DMS53 treated with DMSO at 0.1 percent for 48 hours (cell line): ENCODE data around the gene ANGEL1.

ENCODE experiments used
- DNase-seq: peaks from one replicate; lab custom pipeline; 2025; ENCODE audit not compliant: unreplicated experiment; lab: John Stamatoyannopoulos, UW

Gene ANGEL1

DNA sequence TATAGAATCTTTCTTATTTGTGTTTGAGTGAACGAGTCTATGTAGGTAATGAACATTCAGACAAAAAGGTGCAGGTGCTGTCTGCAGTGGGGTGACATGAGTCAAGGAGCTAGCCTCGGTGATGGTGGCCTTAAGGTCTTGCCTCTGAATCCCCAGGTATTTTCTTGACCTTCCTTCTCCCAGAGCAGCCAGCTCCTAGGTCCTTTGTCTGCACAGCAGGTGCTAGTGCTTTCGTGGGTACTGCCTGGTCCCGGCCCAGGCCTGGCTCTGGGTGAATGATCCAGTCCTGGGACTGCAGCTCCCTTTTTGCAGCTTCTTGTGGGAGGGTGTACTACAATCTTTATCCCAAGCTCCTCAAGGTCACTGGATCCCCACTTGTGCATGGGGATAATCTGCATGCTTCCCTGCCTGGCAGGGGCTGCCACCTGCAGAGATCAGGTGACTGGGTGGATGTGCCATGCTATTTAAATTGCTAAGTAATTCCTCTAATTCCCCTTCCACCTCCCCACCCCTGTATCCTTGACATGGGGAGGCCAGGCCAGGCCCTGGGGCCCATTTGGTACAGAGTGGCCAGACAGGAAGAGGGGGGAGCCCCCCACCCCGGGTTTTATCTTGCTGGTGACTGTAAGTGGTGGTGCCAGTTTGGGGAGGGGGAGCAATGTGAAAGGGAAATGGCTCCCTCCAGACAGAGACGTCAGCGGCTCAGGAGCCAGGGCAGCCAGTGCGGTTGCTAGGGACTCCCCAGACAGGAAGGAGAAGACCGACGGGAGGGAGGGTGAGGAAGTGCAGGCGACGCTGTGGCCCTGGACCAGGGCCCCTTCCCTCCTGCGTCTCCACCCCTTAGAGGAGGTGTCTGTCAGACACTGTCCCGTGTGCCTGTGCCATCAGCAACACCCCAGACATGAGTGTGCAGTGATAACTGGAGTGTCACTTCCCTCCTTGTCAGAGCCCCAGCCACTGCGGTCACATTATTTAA is 44.7 kb downstream of the ANGEL1 start:
- DNase-seq, result no peak

DNA sequence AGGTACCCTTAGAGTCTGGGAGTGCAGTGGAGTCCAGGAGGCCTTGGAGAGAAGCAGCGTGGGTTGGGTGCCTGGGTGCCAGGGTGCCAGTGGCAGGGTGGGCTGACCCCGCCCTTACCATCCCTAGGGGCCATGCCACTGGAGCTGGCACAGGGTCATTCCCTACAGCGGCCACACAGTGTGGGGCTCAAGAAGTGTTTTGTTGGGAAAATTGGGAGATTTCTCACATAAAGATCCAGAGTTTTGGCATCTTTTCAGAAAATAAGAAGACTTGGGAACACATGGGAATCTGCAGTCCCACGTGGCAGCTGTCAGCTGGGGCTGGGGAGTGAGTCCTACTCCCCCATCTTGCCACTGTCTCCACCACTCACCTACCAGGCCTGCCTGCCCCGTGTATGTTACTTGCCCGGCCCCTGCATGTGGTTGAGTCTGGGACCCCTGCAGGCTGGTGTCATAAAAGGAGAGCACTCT is 47.2 kb downstream of the ANGEL1 start:
- no peak for DNase-seq

DNA sequence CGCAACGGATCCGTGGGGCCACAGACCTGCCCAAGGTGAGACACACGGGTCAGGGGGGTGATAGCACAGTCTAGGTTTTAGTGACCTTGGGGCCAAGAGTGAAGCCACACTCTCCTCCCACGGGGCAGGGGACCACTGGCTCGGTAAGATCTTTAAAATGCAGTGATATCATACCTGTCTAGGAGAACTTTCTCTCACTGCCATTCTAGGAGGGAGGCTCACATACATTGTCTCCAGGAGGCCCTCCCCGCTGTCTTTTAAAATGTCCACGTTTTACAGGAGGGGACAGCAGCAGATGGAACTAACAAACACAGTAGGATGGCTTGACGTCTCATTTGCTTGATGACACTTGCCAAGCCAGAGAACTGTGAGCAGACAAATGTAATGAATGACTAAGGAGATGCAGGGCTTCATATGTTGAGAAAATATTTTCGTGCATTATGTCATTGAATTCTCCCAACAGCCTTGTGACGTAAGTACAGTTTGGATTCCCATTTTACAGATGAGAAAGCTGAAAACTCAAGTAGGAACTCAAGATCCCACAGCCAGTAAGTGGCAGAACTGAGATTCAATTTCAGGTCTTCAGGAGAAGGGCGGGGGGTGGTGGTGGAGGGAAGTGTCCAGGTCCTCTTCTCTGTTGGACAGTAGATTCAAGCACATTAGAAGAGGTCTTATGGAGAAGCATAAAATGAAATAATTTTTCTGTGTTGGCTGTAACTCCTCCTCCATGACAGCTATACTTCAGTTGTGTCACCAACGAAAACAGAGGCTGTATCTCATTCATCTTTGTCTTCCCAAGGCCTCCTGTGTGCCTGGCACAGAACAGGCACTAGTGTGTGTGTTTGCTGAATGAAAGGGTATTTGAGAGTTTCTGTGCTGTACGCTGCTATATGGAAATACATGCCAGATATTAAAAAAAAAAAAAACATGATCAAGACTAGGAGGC is 49.3 kb downstream of the ANGEL1 start:
- DNase-seq, result no peak

DNA sequence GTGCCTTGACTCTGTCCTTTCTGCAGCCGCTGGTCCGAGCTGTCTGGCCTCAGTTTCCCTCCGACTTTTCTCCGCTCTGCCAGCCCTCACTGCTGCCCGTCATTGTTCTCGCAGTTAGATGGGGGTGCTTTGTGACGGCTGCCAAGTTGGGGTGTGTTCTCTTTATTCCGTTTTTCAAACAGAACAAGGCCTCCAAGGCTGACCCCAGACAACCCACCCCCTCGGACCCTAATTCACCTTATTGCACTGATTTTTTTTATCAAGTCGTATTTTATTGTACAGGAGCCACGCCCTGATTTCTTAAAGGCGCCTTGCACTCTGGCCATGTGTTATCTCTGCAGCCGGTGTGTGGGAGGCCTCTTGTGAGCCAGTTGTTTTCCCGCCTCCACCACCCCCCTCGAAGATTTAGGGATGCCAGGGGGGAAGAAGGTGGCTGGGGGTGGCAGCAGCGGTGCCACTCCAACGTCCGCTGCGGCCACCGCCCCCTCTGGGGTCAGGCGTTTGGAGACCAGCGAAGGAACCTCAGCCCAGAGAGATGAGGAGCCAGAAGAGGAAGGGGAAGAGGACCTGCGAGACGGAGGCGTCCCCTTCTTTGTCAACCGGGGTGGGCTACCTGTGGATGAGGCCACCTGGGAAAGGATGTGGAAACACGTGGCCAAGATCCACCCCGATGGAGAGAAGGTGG is 50.1 kb downstream of the ANGEL1 start:
- DNase-seq, result no peak

DNA sequence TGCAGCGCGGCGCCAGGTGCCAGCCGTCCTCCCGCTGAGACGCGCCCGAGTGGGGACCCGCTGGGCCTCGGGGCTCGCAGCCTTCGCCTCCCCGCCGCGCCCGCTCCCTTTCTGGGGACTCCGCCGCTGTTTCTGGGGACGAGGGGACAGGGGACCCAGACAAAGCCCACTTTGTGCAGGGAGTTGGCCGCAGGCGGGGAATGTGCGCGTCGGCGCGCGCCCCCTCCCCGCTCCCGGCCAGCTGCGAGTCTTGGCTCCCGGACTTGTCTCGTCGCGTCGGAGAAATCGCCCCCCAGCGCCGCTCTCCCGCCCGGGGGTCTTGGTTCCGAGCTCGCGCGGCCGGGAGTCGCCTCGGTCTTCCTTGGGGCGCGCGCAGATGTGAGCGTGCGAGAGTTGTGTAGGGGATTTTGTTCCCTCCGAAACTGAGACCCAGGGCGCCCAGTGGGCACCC is 50.7 kb downstream of the ANGEL1 start:
- no peak for DNase-seq

DNA sequence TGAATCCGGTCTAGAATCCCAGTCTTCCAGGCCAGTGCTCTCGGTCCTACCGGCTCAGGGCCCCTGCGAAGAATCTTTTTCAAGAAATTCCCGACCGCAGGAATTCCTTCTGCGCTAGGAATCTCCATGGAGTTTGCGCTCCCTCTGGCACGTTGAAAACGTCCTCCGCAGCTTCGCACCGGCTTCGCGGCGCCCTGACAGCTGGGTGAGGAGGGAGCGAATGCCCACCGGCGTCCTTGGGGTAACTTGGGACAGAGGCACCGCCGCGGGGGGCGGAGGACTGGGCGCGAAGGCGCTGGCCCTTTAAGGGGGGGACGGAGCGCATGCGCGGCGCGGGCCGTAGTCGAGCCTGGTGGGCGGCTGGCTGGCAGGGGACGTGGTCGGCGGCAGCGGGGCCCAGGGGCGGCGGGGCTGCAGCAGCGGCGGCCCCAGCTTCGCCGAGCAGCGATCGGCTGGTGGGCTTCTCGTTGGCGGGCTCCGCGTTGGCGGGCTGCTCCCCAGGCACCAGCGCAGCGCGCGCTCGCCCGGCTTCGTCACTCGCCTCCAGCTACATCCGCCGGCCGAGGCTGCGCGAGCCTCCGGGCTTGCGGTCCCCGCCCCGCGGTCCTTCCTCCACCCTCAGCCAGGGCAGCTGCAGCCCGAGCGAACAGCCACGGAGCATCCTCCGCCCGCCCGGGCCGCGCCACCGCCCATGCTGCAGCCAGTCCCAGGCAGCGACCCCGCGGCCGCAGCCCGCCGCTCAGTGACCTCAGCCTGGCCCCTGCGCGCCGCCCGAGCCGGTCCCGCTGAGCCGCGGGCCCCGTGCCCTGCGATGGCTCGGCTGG is 51.3 kb downstream of the ANGEL1 start, which contains the start of gene VASH1:
TSS of gene VASH1 (plus strand) at position 333 of the 824 bp plus-strand sequence. CDS start 1,354 bp downstream, outside the sequence.
- DNase-seq, result peak; percentile 32

DNA sequence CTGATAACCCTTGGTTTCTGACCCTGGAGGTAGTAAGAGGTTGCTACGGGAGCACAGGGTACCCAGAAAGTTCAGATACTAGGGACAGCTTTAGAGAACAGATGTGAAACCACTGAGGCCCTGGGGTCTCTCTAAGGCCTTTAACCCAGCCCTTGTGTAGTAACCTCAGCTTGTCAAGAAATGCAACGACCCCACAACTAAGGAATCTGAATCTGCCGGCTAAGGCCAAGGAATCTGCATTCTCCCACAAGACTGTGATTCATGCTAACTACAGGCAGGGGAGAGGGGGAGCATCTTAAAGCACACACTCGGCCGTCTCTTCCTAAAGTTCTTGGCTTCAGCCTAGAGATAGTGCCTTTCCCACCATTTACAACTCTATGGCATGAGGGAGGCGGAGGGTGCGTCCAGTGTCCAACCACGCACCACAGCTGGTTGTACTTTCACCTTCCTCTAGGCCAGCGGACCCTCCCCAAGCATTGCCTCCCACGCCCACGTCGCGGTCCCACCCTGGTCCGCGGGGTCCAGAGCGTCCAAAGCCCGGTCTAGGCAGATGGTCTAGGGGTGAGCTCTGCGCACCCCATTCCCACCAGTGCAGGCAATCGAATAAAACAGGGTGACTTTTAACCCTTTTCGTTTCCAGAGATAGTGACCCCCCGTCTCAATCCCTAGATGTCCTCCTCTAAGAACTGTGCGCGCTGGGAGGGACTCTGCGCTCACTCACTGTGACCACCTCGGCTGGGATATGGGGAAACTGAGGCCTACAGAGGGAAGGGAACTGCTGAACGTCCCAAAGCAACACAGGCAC is 52.1 kb downstream of the ANGEL1 start:
- no peak for DNase-seq

DNA sequence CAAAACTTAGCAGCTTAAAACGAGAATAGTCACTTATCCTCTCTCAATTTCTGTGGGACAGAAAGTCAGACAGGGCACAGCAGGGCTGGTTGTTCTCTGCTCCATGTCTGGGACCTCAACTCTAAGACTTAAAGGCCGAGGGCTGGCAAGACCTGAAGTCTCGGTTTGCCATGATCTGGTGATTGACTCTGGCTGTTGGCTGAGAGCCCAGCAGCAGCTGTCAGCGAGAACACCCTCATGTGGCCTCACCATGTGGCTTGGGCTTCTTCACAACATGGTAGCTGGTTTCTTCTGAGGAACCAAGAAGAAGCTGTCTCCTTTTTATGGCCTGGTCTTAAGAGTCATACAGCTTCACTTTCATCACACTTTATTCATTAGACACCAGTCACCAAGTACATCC is 53.1 kb downstream of the ANGEL1 start:
- DNase-seq, result no peak

DNA sequence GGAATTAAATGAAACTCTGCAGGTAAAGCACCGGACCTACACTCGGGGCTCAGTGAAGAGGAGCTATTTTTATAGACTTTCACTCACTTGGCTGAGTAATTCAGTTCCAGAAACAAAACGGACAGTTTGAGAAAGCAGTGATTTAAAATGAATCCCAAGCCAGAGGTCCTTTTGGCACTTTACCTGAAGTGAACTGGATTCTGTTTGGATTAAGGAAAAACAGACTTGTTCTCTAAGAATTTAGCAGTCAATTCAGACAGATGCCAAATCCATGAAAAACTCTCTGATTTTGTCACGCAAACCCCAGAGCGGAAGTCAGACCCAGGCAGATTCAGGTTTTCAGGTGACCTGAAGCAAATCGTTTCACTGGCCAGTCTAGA is 56.3 kb downstream of the ANGEL1 start:
- DNase-seq, result no peak

DNA sequence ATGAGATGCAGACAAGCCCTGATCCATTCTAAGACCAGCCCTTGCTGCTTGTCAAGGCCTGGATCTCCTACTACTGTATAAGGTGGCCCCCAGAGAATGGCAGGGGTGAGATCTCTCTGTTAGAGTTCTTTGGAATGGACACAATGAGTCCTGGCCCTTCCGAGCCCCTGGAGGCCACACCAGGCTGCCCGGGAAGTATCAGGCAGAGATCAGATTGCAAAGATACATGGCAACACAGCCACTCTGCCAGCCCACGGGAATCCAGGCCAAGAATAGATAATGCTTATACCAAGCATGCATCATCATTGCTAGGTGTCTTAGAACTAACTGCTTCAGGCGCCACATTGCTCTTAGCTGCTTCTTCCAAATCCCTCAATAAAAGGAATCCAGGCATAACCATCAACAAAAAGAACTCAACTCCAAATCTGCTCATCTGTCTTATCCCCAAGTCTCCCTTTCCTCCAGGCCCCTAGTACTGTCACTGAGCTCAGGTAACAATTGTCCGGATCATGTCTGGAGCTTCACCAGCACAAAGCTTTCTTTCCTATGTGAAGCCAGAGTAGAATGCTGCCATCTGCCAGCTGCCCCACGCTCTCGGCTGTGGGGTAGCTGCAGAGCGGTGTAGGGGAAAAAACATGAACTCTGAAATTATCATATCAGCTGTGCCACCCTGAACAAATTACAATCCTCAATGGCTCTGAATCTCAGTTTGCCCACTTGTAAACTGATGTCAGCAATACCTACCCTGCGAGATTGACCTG is 56.9 kb downstream of the ANGEL1 start:
- DNase-seq, result no peak

DNA sequence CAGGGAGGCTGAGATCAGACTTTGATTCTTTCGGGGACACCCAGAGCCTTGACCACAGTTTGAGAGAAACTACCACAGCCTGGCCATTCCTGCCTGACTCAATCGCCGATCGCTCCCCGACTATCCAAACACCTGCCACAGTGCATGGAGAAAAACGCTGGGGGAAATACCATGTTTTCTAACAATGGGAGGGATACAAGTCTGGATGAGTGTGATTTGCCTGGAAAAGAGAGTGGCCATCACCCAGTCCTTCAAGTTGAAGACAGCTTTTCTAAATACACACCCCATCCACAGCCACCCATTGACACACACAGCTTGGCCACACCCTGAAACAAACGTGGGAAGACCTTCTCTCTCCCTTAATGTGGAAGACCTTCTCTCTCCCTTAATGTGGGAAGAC is 58.1 kb downstream of the ANGEL1 start:
- no peak for DNase-seq

DNA sequence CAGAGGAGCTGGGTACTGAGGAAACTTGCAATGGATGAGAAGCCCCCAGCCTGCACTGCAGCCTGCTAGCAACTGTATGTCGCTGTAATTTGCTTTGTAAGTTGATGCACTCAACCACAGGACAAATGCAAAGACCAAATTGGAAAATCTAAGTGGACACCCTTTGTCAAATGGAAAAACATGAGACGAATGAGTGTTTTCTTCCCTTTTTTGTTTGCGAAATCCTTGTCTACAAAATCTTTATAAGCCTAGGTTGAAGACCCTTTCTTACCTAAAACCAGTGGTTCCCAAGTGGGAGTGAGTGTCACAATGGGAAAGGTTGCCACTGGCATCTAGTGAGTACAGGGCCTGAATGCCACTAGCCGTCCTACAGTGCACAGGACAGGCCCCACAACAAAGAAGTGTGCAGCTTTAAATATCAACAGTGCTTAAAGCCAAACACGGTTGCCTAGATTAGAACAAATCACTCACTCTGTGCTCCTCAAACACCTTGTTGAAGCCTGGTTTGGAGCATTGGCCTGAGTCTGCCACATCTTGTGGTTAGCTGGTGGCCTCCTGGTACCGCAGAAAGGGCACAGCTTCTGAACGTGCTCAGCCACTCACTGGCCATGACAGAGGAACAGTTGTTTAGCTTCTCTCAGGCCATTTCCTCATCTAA is 59.0 kb downstream of the ANGEL1 start:
- no peak for DNase-seq

DNA sequence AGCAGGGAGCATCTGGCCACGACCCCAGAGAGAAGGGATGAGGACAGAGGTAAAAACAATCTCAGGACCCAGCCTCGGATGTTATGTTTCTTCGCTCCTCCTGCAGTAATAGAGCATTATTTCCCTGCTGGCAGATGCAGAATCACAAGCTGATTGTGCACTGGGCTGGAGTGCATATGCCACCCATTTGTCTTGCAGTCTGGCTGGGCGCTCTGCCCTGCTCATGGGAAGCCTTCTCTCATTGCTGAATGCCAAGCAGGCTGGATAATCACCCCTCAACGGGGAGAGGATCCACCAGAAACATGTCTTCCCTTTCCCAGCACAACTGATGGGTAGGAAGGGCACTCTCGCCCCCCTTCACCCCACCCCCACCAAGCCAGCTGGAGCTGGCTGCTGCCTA is 59.9 kb downstream of the ANGEL1 start:
- no peak for DNase-seq

DNA sequence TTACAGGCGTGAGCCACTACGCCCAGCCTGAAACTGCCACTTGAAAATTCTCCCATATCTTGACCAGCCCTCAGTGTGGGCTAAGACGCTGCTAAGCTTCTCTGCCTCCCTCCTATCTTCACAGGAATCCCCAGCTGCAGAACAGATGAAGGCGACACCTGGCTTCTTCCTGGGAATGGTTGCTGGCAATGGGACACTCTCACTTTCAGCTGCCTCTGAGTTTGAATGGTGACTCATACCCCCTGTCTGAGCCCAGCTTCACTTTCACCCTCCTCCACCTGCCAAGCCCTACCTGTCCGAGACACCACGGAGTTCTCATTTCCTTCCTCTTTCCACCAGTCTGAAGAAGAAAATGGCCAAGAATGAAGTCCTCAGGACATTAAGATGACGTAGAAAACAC is 69.7 kb downstream of the ANGEL1 start:
- peak; percentile 47 for DNase-seq

DNA sequence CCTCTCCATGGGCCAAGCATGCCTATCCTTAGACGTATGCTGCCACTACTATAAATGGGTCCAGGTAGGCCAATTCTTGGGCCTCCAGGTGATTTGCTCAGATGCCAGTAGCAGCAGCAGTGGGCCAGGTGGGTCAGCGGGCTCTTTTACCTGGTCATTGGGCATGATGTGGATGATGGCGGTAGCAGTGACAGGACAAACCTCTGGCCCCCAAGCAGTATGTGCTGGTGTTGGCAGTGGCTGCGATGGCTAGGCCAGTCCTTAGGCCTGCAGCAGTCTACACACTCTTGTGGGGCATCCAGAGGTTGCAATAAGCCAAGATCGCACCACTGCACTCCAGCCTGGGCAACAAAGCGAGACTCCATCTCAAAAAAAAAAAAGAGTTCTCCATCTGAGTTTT is 70.5 kb downstream of the ANGEL1 start:
- DNase-seq, result no peak

DNA sequence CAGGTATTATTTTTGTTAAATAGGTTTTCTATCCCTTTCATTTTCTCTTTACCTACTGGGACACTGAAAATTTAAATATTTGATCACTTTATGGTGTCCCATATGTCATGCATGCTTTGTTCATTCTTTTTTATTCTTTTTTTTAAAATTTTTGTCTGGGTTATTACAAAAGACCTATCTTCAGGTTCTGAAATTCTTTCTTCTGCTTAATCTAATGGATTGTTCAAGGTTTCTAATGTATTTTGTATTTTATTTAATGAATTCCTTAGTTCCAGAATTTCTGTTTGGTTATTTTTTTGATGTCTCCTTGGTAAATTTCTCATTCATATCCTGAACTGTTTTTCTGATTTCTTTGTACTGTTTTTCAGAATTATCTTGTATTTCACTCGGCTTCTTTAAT is 71.6 kb downstream of the ANGEL1 start:
- DNase-seq, result no peak
